ENCODE results near the gene SNAI1. TPM values are rescaled to one million over a fixed set of nuclear protein-coding genes. Genes with fewer than 3 reads are reported as not detected.
"Not testable (repeated sequence)": the region's sequence is repeated elsewhere in the genome, so short reads cannot be mapped to it uniquely, and the experiment has no call there.

The SNAI1 gene
- total RNA-seq, 3 donors from 2014 or later, result 0.80 to 5.0 (median 4.3) TPM

DNA sequence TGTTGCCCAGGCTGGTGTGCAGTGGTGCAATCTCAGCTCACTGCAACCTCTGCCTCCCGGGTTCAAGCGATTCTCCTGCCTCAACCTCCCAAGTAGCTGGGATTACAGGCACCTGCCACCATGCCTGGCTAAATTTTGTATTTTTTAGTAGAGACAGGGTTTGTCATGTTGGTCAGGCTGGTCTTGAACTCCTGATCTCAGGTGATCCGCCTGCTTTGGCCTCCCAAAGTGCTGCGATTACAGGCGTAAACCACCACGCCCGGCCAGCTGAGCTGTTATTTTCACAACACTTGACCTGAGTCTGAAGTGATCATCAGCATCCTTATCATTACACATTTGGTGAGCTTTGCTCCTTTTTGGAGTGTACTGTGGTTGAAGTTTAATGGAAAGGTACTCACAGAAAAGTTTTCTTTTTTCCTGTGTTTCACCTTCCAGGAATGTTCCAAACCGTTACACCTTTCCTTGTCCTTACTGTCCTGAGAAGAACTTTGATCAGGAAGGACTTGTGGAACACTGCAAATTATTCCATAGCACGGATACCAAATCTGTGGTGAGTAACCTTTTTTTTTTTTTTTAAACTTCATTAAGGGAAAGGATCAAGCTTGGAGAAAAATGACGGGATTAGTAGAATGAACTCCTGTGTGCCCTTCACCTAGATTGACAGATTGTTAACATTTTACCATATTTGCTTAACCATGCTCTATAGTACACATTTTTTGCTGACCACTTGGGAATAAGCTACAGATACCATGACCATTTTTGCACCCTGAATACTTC lies 36.9 kb upstream of the SNAI1 start:
- no peaks in the 10 kb centered on the region for H3K36me3 ChIP-seq
- intact Hi-C loops (cut with DNase I; ENCODE audit: low total_unique reads), result loop anchor here (2.0 kb wide), 1 partner anchor 35 kb away; no protein-coding TSS in a partner anchor
- H3K4me1 ChIP-seq, result no peaks in the 10 kb centered on the region
- H3K27ac ChIP-seq, result no peak overlapping the region
- TF ChIP-seq POLR2AphosphoS5 (IDR thresholded peaks at IDR 0.05) (no peak), POLR2A (IDR thresholded peaks at IDR 0.05) (no peak)
- TF ChIP-seq, protein P1, sequence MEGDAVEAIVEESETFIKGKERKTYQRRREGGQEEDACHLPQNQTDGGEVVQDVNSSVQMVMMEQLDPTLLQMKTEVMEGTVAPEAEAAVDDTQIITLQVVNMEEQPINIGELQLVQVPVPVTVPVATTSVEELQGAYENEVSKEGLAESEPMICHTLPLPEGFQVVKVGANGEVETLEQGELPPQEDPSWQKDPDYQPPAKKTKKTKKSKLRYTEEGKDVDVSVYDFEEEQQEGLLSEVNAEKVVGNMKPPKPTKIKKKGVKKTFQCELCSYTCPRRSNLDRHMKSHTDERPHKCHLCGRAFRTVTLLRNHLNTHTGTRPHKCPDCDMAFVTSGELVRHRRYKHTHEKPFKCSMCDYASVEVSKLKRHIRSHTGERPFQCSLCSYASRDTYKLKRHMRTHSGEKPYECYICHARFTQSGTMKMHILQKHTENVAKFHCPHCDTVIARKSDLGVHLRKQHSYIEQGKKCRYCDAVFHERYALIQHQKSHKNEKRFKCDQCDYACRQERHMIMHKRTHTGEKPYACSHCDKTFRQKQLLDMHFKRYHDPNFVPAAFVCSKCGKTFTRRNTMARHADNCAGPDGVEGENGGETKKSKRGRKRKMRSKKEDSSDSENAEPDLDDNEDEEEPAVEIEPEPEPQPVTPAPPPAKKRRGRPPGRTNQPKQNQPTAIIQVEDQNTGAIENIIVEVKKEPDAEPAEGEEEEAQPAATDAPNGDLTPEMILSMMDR (IDR thresholded peaks at IDR 0.05), result no peak
- H3K4me3 ChIP-seq, result no peak overlapping the region
- DNase-seq (ENCODE audit: low spot score in 2 of 2), result no peak
- no peaks in the 10 kb centered on the region for H3K27me3 ChIP-seq
- no peaks in the 10 kb centered on the region for H3K9me3 ChIP-seq

DNA sequence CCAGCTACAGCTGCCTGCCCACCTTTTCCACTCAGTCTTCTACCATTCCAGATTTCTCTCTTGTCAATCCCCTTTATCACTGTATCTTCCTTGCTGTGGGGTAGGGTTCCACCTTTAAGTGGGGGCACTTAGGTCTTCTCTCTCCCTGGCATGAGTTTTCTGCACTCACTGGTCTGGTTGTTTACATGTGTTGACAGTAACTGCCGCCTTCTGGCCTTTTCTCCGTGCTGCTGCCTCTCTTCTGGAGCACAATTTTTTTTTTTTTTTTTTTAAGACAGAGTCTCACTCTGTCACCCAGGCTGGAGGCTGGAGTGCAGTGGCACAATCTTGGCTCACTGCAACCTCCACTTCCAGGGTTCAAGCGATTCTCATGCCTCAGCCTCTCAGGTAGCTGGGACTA lies 34.6 kb upstream of the SNAI1 start:
- no peak overlapping the region for H3K27ac ChIP-seq
- no peak for TF ChIP-seq POLR2A (IDR thresholded peaks at IDR 0.05)
- TF ChIP-seq, protein P1 (IDR thresholded peaks at IDR 0.05), result no peak
- no peak for TF ChIP-seq POLR2AphosphoS5 (IDR thresholded peaks at IDR 0.05)
- peaks cover 7% of the 10 kb centered on the region for H3K36me3 ChIP-seq
- H3K27me3 ChIP-seq, result no peaks in the 10 kb centered on the region
- H3K9me3 ChIP-seq, result no peaks in the 10 kb centered on the region
- H3K4me3 ChIP-seq, result no peak overlapping the region
- H3K4me1 ChIP-seq, result no peaks in the 10 kb centered on the region
- intact Hi-C loops (cut with DNase I; ENCODE audit: low total_unique reads), result no loop called here
- no peak for DNase-seq (ENCODE audit: low spot score in 2 of 2)

DNA sequence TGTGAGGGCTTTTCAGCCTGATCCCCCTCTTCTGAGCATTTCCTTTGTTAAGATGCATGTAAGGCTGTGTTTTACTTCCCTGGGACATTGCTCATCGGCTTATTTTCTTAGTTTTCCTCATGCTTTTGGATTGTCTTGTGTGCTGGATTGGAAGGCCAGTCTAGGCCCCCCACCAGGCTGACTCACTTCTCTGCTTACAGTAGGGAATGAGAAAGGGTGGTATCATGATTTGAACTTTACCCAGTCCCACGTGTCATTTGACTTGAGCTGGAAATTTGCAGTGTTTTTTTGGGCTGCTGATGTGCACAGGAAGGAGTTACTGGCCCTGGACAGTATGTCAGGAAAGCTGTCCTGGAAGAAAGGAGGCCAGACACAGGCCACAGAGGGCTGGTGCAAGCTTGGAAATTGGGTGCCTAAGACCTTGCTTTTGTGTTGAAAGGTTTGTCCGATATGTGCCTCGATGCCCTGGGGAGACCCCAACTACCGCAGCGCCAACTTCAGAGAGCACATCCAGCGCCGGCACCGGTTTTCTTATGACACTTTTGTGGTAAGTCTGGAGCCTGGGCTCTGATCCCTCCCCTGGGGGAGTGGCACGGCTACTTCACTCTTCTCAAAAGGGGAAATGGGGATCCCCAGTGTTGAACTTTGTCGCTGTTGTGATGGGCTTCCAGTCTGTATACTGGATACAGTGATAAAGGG lies 33.8 kb upstream of the SNAI1 start:
- no peak overlapping the region for H3K4me3 ChIP-seq
- no peak for DNase-seq (ENCODE audit: low spot score in 2 of 2)
- H3K4me1 ChIP-seq, result no peaks in the 10 kb centered on the region
- H3K9me3 ChIP-seq, result no peaks in the 10 kb centered on the region
- H3K27me3 ChIP-seq, result no peaks in the 10 kb centered on the region
- H3K27ac ChIP-seq, result no peak overlapping the region
- peaks cover 7% of the 10 kb centered on the region for H3K36me3 ChIP-seq
- TF ChIP-seq POLR2A (IDR thresholded peaks at IDR 0.05) (no peak), POLR2AphosphoS5 (IDR thresholded peaks at IDR 0.05) (no peak)
- TF ChIP-seq, protein P1 (IDR thresholded peaks at IDR 0.05), result no peak
- intact Hi-C loops (cut with DNase I; ENCODE audit: low total_unique reads), result no loop called here

DNA sequence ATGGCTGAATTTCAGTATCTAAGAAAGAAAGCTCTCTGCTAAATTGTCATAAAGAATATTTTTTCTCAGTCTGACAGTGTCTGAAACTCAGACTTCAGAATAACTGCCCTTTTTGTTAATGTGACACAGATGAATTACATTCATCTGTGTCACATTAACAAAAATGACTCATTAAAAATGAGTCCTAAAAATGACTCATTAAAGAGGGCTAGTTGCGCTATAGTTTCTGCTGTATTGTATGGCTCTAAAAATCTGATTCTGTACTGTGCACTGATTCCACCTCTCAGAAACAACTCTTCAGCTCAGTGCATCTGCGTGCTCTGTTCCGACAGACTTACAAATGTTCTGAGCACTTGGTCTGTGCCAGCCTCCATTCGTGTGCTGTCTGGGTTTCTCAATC lies 31.6 kb upstream of the SNAI1 start:
- Histone ChIP-seq H3K4me1 (no peaks in the 10 kb centered on the region), H3K9me3 (no peaks in the 10 kb centered on the region), H3K36me3 (peaks cover 7% of the 10 kb centered on the region), H3K4me3 (no peak overlapping the region), H3K27ac (no peak overlapping the region), H3K27me3 (no peaks in the 10 kb centered on the region)
- TF ChIP-seq POLR2AphosphoS5 (IDR thresholded peaks at IDR 0.05), result no peak
- no peak for TF ChIP-seq POLR2A (IDR thresholded peaks at IDR 0.05)
- TF ChIP-seq, protein P1 (IDR thresholded peaks at IDR 0.05), result no peak
- DNase-seq (ENCODE audit: low spot score in 2 of 2), result no peak
- intact Hi-C loops (cut with DNase I; ENCODE audit: low total_unique reads), result no loop called here

DNA sequence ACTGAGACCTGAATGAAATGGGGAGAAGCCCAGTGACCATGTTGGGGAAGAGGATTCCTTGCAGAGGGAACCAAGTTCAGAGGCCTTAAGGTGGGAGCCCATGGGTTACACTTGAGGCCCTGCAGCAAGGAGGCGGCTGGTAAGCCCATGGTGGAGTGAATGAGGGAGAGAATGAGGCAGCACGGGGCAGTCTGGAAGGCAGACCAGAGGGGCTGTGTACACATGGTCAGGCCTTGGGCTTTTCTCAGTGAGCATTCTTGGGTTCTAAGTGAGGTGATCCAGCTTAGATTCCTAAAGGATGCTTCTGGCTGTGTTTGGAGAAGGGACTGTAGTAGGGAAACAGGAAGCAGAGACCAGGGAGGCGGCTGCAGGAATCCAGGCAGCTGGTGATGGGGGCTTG lies 27.6 kb upstream of the SNAI1 start:
- Histone ChIP-seq H3K9me3 (no peaks in the 10 kb centered on the region), H3K4me1 (no peaks in the 10 kb centered on the region), H3K27ac (no peak overlapping the region), H3K36me3 (peaks cover 7% of the 10 kb centered on the region), H3K4me3 (no peak overlapping the region), H3K27me3 (no peaks in the 10 kb centered on the region)
- DNase-seq (ENCODE audit: low spot score in 2 of 2), result no peak
- TF ChIP-seq, protein P1 (IDR thresholded peaks at IDR 0.05), result no peak
- TF ChIP-seq POLR2AphosphoS5 (IDR thresholded peaks at IDR 0.05) (no peak), POLR2A (IDR thresholded peaks at IDR 0.05) (no peak)
- intact Hi-C loops (cut with DNase I; ENCODE audit: low total_unique reads), result no loop called here

DNA sequence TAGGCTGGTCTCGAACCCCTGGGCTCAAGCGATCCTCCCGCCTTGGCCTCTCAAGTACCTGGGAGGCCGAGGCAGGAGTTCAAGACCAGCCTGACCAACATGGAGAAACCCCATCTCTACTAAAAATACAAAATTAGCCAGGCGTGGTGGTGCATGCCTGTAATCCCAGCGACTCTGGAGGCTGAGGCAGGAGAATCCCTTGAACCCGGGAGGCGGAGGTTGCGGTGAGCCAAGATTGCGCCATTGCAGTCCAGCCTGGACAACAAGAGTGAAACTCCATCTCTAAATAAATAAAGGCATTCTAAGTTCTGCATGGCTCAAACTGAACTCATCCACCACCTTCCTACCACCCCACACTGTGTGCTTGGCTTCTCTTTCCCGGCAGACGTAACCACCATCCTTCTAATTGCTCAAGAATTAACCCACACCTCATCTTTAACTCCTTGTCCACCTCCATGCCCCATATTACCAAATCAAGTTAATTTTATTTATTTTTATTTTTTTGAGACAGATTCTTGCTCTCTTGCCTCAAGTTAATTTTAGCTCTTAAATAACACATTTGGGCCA lies 26.9 kb upstream of the SNAI1 start:
- intact Hi-C loops (cut with DNase I; ENCODE audit: low total_unique reads); H3K9me3 ChIP-seq; H3K4me1 ChIP-seq; H3K4me3 ChIP-seq; H3K36me3 ChIP-seq; DNase-seq (ENCODE audit: low spot score in 2 of 2); H3K27ac ChIP-seq; H3K27me3 ChIP-seq: not testable (repeated sequence)

Data from breast epithelium (tissue), 4 donors.